GM12873 (cell line): ENCODE results near the gene MED27.

ENCODE experiments used
- TF ChIP-seq, protein P1 (sequence below): IDR thresholded peaks from 2 replicates; pipeline ENCODE4 v1.5.1; 2012; ENCODE audit warnings: low read depth, mild to moderate bottlenecking, moderate library complexity, low read length, control low read depth; ENCODE audit not compliant: insufficient read depth; ENCODE audit errors: missing control alignments

MED27 gene

DNA sequence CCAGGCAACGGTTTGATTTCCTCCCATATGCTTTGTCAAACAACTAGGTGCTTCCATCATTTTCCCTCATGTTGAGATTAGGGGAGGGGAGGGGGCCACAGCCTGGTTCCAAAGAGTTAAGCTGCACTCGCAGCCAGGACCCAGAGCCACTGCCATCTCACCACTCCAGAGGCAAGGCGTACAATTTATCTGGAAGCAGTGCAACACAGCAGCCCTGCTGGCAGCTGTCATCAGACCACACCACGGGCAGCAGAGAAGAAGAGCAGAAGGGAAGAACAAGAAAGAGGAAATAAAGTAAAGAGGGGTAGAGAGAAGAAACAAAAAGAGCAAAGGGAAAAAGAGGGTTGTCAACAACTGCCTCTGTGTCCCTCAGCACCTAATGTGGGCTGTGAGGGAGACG lies 38.9 kb downstream of the MED27 start:
- TF ChIP-seq, protein P1, sequence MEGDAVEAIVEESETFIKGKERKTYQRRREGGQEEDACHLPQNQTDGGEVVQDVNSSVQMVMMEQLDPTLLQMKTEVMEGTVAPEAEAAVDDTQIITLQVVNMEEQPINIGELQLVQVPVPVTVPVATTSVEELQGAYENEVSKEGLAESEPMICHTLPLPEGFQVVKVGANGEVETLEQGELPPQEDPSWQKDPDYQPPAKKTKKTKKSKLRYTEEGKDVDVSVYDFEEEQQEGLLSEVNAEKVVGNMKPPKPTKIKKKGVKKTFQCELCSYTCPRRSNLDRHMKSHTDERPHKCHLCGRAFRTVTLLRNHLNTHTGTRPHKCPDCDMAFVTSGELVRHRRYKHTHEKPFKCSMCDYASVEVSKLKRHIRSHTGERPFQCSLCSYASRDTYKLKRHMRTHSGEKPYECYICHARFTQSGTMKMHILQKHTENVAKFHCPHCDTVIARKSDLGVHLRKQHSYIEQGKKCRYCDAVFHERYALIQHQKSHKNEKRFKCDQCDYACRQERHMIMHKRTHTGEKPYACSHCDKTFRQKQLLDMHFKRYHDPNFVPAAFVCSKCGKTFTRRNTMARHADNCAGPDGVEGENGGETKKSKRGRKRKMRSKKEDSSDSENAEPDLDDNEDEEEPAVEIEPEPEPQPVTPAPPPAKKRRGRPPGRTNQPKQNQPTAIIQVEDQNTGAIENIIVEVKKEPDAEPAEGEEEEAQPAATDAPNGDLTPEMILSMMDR = no peak

DNA sequence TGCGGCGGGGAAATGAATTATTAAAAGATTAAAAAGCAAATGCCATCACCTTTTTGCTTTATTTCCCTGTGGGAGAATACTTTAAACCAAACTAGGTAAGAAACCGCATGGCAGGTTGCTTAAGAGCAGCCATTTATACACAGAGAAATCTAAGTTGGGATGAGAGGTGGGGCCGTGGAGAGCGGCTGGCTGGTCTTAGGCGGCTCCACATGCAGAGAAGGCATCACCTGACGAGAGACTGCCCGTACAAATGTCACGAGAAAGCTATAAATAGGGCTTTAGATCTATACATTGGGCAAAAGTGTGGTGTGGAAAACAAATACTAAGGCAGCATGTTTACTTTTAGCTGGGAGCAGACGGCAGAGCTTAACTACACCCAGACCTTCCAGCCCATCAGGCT lies 39.4 kb downstream of the MED27 start:
- TF ChIP-seq, protein P1 = no peak

DNA sequence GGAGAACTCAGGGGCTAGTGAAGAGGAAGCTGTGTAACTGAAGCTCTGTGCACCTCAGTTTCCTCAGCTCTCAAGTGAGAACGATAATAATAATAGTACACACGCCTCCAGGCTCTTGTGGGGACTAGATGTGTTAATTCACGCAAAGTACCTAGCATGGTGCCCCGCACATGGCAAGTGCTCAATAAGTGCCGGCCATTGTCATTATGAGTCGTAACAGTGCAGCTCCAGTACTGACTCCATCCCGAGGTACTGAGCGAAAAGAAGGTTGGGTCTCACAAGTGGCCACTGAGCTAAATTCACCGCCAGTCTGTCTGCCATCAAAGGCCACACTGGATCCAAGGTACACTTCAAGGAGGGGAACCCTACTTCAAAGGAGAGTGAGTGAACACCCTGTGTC lies 40.4 kb downstream of the MED27 start:
- TF ChIP-seq, protein P1 = no peak

DNA sequence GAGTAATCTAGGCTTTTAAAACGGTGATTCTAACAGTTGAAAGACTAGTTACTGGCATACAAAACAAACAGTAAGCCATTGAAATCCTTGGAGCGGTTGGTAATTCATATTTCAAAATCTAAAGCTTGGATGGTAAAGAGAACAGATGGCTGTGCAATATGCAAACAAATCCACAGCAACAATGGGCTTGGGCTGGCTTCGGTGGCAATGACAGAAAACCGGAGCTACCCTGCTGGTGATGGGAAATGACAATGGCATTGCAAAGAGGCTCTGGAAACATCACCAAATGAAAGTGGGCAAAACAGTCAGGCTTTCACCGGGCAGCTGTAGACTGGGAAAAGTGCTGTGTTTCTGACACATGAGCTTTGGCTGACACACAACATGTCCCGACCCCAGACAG lies 42.2 kb downstream of the MED27 start:
- TF ChIP-seq, protein P1 = no peak

DNA sequence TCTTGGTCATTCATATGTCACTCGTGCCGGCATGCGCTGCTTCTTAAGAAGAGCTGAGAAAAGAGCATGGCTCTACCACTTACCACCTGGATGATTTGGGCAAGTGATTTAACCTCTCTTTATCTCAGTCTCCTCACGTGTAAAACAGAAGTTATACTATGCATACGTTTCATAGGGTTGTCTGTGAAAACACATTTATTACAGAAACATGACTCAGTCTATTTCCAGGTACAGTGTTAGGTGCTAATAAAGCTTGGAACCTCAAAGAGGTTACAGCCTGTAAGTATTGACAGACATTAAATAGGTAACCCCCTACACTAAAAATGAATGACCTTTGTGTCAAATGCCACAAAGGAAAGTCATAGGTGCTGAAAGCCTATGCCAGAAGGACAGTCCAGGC lies 43.1 kb downstream of the MED27 start:
- TF ChIP-seq, protein P1 = no peak

DNA sequence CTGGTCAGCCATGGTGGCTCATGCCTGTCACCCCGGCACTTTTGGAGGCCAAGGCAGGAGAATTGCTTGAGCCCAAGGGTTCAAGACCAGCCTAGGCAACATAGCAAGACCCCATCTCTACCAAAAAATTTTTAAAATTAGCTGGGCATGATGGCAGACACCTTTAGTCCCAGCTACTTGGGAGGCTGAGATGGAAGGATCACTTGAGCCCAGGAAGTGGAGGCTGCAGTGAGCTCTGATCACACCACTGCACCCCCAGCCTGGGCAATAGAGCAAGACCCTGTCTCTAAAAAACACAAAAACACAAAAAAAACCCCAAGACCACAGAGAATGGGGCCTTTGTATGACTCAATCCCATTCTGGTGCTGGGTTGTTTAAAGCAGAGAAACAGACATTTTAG lies 44.0 kb downstream of the MED27 start:
- TF ChIP-seq, protein P1 = no peak

DNA sequence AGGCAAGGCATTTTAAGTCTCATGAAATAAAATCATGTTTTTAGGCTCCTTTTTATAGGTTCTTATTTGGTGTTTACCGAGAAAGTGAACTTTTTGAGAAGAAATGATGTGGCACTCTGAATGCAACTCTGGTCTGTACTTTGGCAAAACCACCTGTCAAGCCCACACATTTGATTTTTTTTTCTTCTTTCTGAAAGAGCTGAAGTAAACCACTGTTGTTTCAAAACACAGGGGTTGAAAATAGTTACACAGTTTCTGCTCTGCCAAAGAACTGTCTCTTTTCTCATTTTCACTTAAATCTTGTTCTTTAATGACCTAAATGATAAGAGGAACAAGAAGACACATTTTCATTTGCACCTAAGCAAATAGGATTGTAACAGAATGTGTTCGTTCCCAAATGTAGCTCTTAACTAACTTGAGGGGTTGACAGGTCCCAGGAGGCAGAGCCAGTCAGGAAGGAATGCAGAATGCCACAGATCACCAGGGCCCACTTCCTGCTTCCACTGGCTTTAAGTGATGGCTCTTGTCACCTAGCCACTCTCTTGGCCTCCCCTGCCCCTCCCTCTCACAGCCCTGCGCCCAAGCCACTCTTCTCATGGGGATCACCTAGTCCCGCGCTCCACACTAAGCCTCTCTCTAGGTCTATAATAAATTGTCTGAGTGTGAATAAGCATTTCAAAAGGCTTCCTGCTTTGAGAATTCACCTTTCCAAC lies 47.3 kb downstream of the MED27 start:
- TF ChIP-seq, protein P1 = no peak
